A549 (cell line): ENCODE results near the gene ZNF540. TPM values are rescaled to one million over a fixed set of nuclear protein-coding genes. Genes with fewer than 3 reads are reported as not detected.
A peak's percentile ranks its signal among the peaks of the same experiment; 100 is the strongest.
"Not testable (repeated sequence)": the region's sequence is repeated elsewhere in the genome, so short reads cannot be mapped to it uniquely, and the experiment has no call there.

Experiments
- ATAC-seq, 2 experiments: fragments of 200-7000 bp in 1 of 2; fragments of >200 bp in 1 of 2; cut with Nextera tagmentation in 1 of 2; cut with Tn5 transposase in 1 of 2; 3 replicates each; pipeline versions ENCODE4 v1.8.0 to v1.9.1; 2018 to 2020; ENCODE audit warnings: mild to moderate bottlenecking in 1 of 2, moderate library complexity in 1 of 2
- CTCF ChIA-PET: fragments of 300-600 bp; sonication (Branson Sonifier 250); formaldehyde crosslinking; extraction: SDS; loops from one replicate; lab custom pipeline; 2021; ENCODE audit warnings: antibody characterized with exemption, inconsistent platforms; lab: Yijun Ruan, JAX
- POLR2A ChIA-PET: fragments of 350-600 bp; formaldehyde crosslinking; extraction: SDS; loops from one replicate; lab custom pipeline; 2021; ENCODE audit warnings: antibody characterized with exemption, inconsistent platforms; lab: Yijun Ruan, JAX
- DNase-seq, 2 experiments: peaks; one replicate each; pipeline versions ENCODE4 v3.0.0 to v3.0.0-alpha.2; 2011 to 2016; ENCODE audit warnings: low read depth in 1 of 2, low spot score in 1 of 2
- FAIRE-seq: peaks from 2 replicates; lab custom pipeline; 2011; peaks lifted over from hg19 to GRCh38; lab: Jason Lieb, UNC
- H3K27ac ChIP-seq, 2 experiments: fragments of >200 bp; sonication (Bioruptor Twin); formaldehyde crosslinking; 3 replicates each; pipeline ENCODE4 v1.5.1; 2016 to 2017
- H3K4me1 ChIP-seq: fragments of >200 bp; sonication (Bioruptor Twin); formaldehyde crosslinking; 3 replicates; pipeline ENCODE4 v1.6.1; 2016
- H3K4me2 ChIP-seq: fragments of >200 bp; sonication (Bioruptor Twin); formaldehyde crosslinking; 3 replicates; pipeline ENCODE4 v1.6.1; 2016
- H3K4me3 ChIP-seq: fragments of >200 bp; sonication (Bioruptor Twin); formaldehyde crosslinking; 3 replicates; pipeline ENCODE4 v1.5.1; 2016
- H3K9me3 ChIP-seq: fragments of >200 bp; sonication (Bioruptor Twin); formaldehyde crosslinking; 3 replicates; pipeline ENCODE4 v1.6.1; 2016
- BCL3 ChIP-seq: fragments of >200 bp; sonication (Bioruptor Twin); formaldehyde crosslinking; IDR thresholded peaks from 3 replicates; pipeline ENCODE4 v1.6.1; 2016
- FOXS1 ChIP-seq: fragments of 250-450 bp; sonication (Bioruptor Pico); IDR thresholded peaks from 2 replicates; pipeline ENCODE4 v1.5.0; 2020; ENCODE audit warnings: mild to moderate bottlenecking, moderate library complexity
- GATA3 ChIP-seq: IDR thresholded peaks from 2 replicates; pipeline ENCODE4 v1.6.1; 2012; ENCODE audit warnings: borderline replicate concordance
- HES2 ChIP-seq: fragments of >200 bp; sonication (Bioruptor Twin); formaldehyde crosslinking; IDR thresholded peaks from 2 replicates; pipeline ENCODE4 v1.6.1; 2016
- HMGXB4 ChIP-seq: fragments of 250-450 bp; sonication (Bioruptor Pico); IDR thresholded peaks from 2 replicates; pipeline ENCODE4 v1.5.0; 2021; ENCODE audit warnings: mild to moderate bottlenecking, moderate library complexity, borderline replicate concordance
- HOXB13 ChIP-seq: fragments of 250-450 bp; sonication (Bioruptor Pico); IDR thresholded peaks from 2 replicates; pipeline ENCODE4 v1.5.0; 2020; ENCODE audit warnings: low read depth, mild to moderate bottlenecking, moderate library complexity
- HOXB5 ChIP-seq: fragments of 250-450 bp; sonication (Bioruptor Pico); IDR thresholded peaks from 2 replicates; pipeline ENCODE4 v1.5.0; 2020; ENCODE audit warnings: mild to moderate bottlenecking, moderate library complexity
- JUN ChIP-seq, 2 experiments: fragments of >200 bp; sonication (Bioruptor Twin); formaldehyde crosslinking; IDR thresholded peaks; 2 replicates in 1 of 2; 3 replicates in 1 of 2; pipeline ENCODE4 v1.6.1; 2016 to 2017
- KDM5A ChIP-seq: fragments of 200-600 bp; sonication (generic); IDR thresholded peaks from 2 replicates; pipeline ENCODE4 v1.6.1; 2016; ENCODE audit warnings: antibody characterized with exemption, mild to moderate bottlenecking
- MAZ ChIP-seq: fragments of 150-350 bp; IDR thresholded peaks from 2 replicates; pipeline ENCODE4 v1.6.1; 2014; ENCODE audit warnings: antibody characterized with exemption, low read depth, low read length, borderline replicate concordance
- MYC ChIP-seq: IDR thresholded peaks from 2 replicates; pipeline ENCODE4 v1.6.1; 2012; ENCODE audit warnings: mild to moderate bottlenecking, inconsistent platforms, low read length, improper control_type of control experiment, borderline replicate concordance
- NFE2L2 ChIP-seq: fragments of 150-350 bp; conservative IDR thresholded peaks from 2 replicates; pipeline ENCODE4 v1.6.1; 2014; ENCODE audit warnings: low read length
- NR3C1 ChIP-seq: fragments of >200 bp; sonication (Bioruptor Twin); formaldehyde crosslinking; IDR thresholded peaks from 3 replicates; pipeline ENCODE4 v1.6.1; 2017
- PHF8 ChIP-seq: fragments of 200-600 bp; sonication (generic); IDR thresholded peaks from 2 replicates; pipeline ENCODE4 v1.6.1; 2016; ENCODE audit warnings: low read depth, mild to moderate bottlenecking, antibody characterized with exemption, moderate library complexity, borderline replicate concordance
- POLR2AphosphoS2 ChIP-seq: conservative IDR thresholded peaks from 2 replicates; pipeline ENCODE4 v1.6.1; 2012; ENCODE audit warnings: low read length, improper control_type of control experiment, inconsistent platforms
- RCOR1 ChIP-seq: fragments of 150-350 bp; IDR thresholded peaks from 2 replicates; pipeline ENCODE4 v1.6.1; 2014; ENCODE audit warnings: antibody characterized with exemption, low read length, low read depth
- REST ChIP-seq: fragments of 200-600 bp; sonication (generic); IDR thresholded peaks from 2 replicates; pipeline ENCODE4 v1.6.1; 2016; ENCODE audit warnings: antibody characterized with exemption, mild to moderate bottlenecking, moderate library complexity
- ZFP36 ChIP-seq: fragments of 450-650 bp; IDR thresholded peaks from 2 replicates; pipeline ENCODE4 v1.6.1; 2014; ENCODE audit warnings: borderline replicate concordance; ENCODE audit not compliant: partially characterized antibody
- ZSCAN20 ChIP-seq: fragments of 250-450 bp; sonication (Bioruptor Pico); IDR thresholded peaks from 2 replicates; pipeline ENCODE4 v1.8.0; 2022; ENCODE audit warnings: mild to moderate bottlenecking, moderate library complexity
- WGBS: methylation state at CpG from one replicate; pipeline ENCODE4 v1.1.6; 2017; ENCODE audit errors: missing lambda C conversion rate; 5-methylcytosine and 5-hydroxymethylcytosine counted together
- polyA plus RNA-seq, 4 experiments: library from polyadenylated mRNA; depleted of rRNA in 3 of 4; stranded (reverse); fragments of >200 nt; fragmentation: RNase III in 1 of 4; extraction: RNeasy Plus Mini Kit Qiagen cat#74134 plus additional on column Dnase treatment in 1 of 4; gene quantifications; 2 replicates in 3 of 4; 3 replicates in 1 of 4; pipeline ENCODE4 v1.2.3, GENCODE V29; 2011 to 2017

ZNF540 gene
- polyA plus RNA-seq, 2 of the 4 experiments (the other 2 are of a cell fraction), result 0.13 to 0.39 TPM

- TF ChIP-seq MYC (no peak), KDM5A (no peak), HMGXB4 (CRISPR knock-in tag) (no peak), MAZ (no peak), HES2 (no peak), PHF8 (0 out of 2 replicates have a peak, but pooled peaks have one; percentile 25), ZSCAN20 (CRISPR knock-in tag) (no peak), RCOR1 (no peak), BCL3 (no peak), GATA3 (peak; percentile 55), HOXB13 (no peak; the same call in 1 of the 2 replicates), JUN (IDR thresholded peaks at IDR 0.05) (peak in 1 of 2 experiments; percentile 37; a peak in 2 of 5 replicates), REST (peak; percentile 83), FOXS1 (CRISPR knock-in tag) (no peak), NR3C1 (no peak), POLR2AphosphoS2 (no peak), ZFP36 (no peak), HOXB5 (0 out of 2 replicates have a peak, but pooled peaks have one; percentile 26), NFE2L2 (no peak)
Measured at GRCh38 chr19:37655689-37656371, 61.2 kb downstream of the ZNF540 start (continued).

GRCh38 chr19:37657157-37657556 lies 62.5 kb downstream of the ZNF540 start:
- POLR2A ChIA-PET, DNase-seq, ATAC-seq, H3K4me2 ChIP-seq, FAIRE-seq, H3K27ac ChIP-seq, H3K4me1 ChIP-seq, H3K4me3 ChIP-seq: not testable (repeated sequence)
- WGBS, result 58% methylated on average over 8 of the region's 8 CpGs
- H3K9me3 ChIP-seq, result peaks cover 74% of the 10 kb centered on the region
- CTCF ChIA-PET, result interaction anchor here (0.6 to 2.2 kb wide), 5 partner anchors 9 to 922 kb away, joined by 3 to 8 read pairs (median 3); partner anchors contain the start of genes PPP1R14A and ZNF573

Other genes with a start within 250 kb of the ZNF540 start
- gene ZNF527, start 223.8 kb upstream of the ZNF540 start, polyA plus RNA-seq (2011; rRNA removed), result 5.3 and 8.2 TPM in 2 replicates
- gene ZNF527, start 223.8 kb upstream of the ZNF540 start, polyA plus RNA-seq (2017; fragmentation: RNase III; extraction: RNeasy Plus Mini Kit Qiagen cat#74134 plus additional on column Dnase treatment), result 4.1 to 4.9 TPM (median 4.4 TPM) in 3 replicates
- 10.6 and 11.1 TPM in 2 replicates for gene ZNF569, start 127.4 kb upstream of the ZNF540 start, polyA plus RNA-seq (2011; rRNA removed)
- 6.3 to 6.6 TPM (median 6.5 TPM) in 3 replicates for gene ZNF569, start 127.4 kb upstream of the ZNF540 start, polyA plus RNA-seq (2017; fragmentation: RNase III; extraction: RNeasy Plus Mini Kit Qiagen cat#74134 plus additional on column Dnase treatment)
- 7.8 and 7.9 TPM in 2 replicates for gene ZNF570, start 125.5 kb upstream of the ZNF540 start, polyA plus RNA-seq (2011; rRNA removed)
- gene ZNF570, start 125.5 kb upstream of the ZNF540 start, polyA plus RNA-seq (2017; fragmentation: RNase III; extraction: RNeasy Plus Mini Kit Qiagen cat#74134 plus additional on column Dnase treatment), result 2.9 to 3.7 TPM (median 3.7 TPM) in 3 replicates
- 0.12 and 0.16 TPM in 2 replicates for gene ZNF793, start 87.9 kb upstream of the ZNF540 start, polyA plus RNA-seq (2011; rRNA removed)
- gene ZNF793, start 87.9 kb upstream of the ZNF540 start, polyA plus RNA-seq (2017; fragmentation: RNase III; extraction: RNeasy Plus Mini Kit Qiagen cat#74134 plus additional on column Dnase treatment), result 0.04 to 0.17 TPM (median 0.07 TPM) in 3 replicates
- 2.5 and 2.7 TPM in 2 replicates for gene ZNF571, start 84 bp upstream of the ZNF540 start, polyA plus RNA-seq (2011; rRNA removed)
- 0.97 to 1.4 TPM (median 1.3 TPM) in 3 replicates for gene ZNF571, start 84 bp upstream of the ZNF540 start, polyA plus RNA-seq (2017; fragmentation: RNase III; extraction: RNeasy Plus Mini Kit Qiagen cat#74134 plus additional on column Dnase treatment)
- gene ZFP30, start 60.6 kb downstream of the ZNF540 start, polyA plus RNA-seq (2011; rRNA removed), result 9.0 and 9.2 TPM in 2 replicates
- gene ZFP30, start 60.6 kb downstream of the ZNF540 start, polyA plus RNA-seq (2017; fragmentation: RNase III; extraction: RNeasy Plus Mini Kit Qiagen cat#74134 plus additional on column Dnase treatment), result 8.3 to 9.2 TPM (median 8.4 TPM) in 3 replicates
- 5.9 and 6.4 TPM in 2 replicates for gene ZNF607, start 124.9 kb downstream of the ZNF540 start, polyA plus RNA-seq (2011; rRNA removed)
- gene ZNF607, start 124.9 kb downstream of the ZNF540 start, polyA plus RNA-seq (2017; fragmentation: RNase III; extraction: RNeasy Plus Mini Kit Qiagen cat#74134 plus additional on column Dnase treatment), result 5.8 to 6.8 TPM (median 6.0 TPM) in 3 replicates
- gene ZNF573, start 184.7 kb downstream of the ZNF540 start, polyA plus RNA-seq (2011; rRNA removed), result 5.8 and 8.5 TPM in 2 replicates
- 3.0 to 5.9 TPM (median 4.6 TPM) in 3 replicates for gene ZNF573, start 184.7 kb downstream of the ZNF540 start, polyA plus RNA-seq (2017; fragmentation: RNase III; extraction: RNeasy Plus Mini Kit Qiagen cat#74134 plus additional on column Dnase treatment)